Suppressor macrophage treated with lipopolysaccharide for 1 hour (primary cell): Measurements from ENCODE around the gene AACS.
A peak's percentile ranks its signal among the peaks of the same experiment; 100 is the strongest.
"Not testable (repeated sequence)": the region's sequence is repeated elsewhere in the genome, so short reads cannot be mapped to it uniquely, and the experiment has no call there.

ENCODE experiments used
- DNase-seq, 3 donors: peaks; one replicate each; pipeline ENCODE4 v3.0.0-alpha.2; 2020 to 2022

The AACS gene

DNA sequence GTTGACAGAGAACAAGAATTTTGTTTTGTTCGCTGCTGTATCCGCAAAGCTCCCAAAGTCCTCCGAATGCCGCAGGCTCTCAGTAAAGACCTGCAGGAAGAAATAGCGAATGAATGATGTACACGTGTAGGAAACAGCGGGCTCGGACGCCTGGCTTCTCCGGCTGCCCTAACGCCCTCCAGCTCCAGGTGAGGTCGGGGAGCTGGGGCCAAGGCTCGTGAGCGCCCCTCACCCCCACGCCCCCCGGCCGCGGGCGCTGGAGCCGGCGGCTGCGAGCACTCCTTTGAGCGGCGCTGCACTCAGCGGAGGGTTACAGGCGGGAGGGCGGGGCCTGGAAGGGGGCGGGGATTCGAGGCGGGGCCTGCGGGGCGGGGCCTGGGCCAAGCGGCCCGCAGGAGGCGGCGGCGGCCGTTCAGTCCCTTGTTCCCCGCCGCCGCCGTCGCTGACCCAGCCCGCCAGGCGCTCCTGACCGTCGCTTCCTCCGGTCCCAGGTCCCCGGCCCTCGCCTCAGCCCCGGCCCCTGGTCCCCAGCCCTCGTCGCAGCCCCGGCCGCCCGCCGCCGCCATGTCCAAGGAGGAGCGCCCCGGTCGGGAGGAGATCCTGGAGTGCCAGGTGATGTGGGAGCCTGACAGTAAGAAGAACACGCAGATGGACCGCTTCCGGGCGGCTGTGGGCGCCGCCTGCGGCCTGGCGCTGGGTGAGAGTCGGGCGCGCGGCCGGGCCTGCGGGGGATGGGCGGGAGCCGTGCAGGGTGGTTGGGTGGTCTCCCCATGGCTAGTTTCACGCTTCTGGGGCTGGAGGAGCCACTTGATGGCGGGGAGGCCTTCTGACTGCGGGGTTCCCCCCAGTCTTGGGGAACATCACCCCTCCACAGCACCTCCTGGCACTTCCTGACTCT, at the start of gene AACS:
TSS of gene AACS (plus strand) at position 415 of the 898 bp plus-strand sequence. CDS start at position 565, 150 bp downstream.
- DNase-seq, result peak; percentile 79 to 95 (median 90)

DNA sequence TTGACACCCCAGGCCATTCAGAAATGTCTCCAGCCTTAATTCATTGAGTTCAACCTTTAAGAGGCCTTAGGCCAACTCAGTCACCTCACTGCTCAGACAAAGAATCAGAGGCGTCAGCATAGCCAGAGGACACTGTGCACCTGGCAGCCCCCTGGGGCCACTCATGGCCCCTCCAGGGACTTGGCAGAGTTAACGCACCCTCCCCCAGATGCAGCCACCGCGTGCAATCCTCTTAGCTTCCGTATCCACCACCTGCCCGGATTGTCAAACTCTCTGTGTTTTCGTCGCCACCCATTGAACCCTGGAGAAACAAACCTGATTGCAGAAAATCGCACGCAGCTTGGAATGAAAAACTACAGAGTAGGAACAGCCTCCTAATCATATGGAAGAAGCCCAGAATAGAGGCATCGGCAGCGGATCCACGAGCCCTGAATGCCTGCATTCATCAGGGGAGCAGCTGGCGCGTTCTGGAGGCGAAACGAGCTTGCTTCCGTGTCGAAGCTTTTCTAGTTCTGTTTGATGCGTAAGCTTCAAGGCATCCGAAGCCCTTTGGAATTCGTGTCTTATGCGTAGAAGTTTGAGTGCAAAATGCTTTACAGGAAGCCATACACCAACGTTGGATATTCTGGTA, 49.4 kb upstream of the AACS start:
- DNase-seq, result no peak

- no peak for DNase-seq
Observed at GRCh38 chr12:125017801-125018200, 47.4 kb upstream of the AACS start.

DNA sequence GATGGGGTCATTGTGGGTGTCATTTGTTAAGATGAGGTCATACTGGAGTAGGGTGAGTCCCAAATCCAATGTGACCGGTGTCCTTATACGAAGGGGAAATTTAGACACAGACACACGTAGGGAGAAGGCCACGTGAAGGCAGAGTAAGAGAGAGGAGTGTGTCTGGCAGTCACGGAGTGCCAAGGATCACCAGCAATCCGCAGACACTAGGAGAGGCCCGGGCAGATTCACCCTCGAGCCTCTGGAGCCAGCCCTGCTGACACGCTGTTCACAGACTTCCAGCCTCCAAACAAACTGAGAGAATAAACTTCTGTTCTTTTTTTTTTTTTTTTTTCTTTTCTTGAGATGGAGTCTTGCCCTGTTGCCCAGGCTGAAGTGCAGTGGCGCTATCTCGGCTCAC, 46.9 kb upstream of the AACS start:
- no peak for DNase-seq

DNA sequence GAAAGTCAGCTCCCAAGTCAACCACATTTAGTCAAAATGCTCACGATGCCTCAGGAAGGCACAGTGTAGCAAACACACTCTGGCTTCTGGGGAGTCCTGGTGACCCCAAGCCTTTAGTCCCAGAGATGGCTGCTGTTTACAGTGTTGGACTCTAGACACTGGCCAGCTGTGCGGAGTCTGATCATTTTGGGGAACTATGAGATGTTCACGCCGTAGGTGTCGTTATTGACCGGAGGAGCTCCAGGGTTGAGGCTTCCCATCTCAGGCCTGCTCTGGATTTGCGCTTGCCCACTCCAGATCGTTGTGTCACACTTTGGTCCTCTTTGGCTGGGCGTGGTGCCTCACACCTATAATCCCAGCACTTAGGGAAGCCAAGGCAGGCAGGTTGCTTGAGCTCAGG, 44.1 kb upstream of the AACS start:
- no peak for DNase-seq

DNA sequence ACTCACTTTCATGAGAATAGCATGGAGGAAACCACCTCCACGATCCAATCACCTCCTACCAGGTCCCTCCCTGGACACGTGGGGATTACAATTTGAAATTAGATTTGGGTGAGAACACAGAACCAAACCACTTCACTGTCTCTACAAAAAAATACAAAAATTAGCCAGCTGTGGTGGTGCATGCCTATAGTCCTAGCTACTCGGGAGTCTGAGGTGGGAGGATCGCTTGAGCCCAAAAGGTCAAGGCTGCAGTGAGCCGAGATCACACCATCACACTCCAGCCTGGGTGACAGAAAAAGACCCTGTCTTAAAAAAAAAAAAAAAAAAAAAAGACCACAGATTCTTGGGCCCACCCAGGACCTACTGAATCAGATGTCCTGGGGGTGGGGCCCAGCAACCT, 43.5 kb upstream of the AACS start:
- DNase-seq, result no peak

DNA sequence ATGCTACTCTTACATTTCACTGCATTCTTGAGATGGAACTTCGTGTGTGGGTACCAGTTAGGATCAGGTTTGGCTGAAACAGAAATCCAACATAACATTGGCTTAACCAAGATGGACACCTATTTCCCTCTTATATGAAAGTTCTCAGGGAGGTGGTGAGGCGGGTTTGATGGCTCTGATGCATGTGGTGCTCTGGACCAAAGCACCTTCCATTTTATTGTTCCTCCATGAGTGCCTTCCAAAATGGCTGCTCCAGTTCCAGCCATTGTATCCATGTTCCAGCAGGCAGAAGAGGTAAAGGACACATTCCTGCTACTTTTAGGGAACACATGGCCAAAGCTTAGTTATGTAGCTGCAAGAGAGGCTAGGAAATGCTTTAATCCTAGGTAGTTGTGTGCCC, 42.2 kb upstream of the AACS start:
- DNase-seq, result no peak

- no peak for DNase-seq
Observed at GRCh38 chr12:125024949-125025563, 40.2 kb upstream of the AACS start.

- no peak for DNase-seq
Observed at GRCh38 chr12:125025606-125026235, 39.5 kb upstream of the AACS start.

- DNase-seq, result no peak
Observed at GRCh38 chr12:125028106-125028505, 37.1 kb upstream of the AACS start.

- no peak for DNase-seq
Observed at GRCh38 chr12:125029761-125030358, 35.4 kb upstream of the AACS start.

DNA sequence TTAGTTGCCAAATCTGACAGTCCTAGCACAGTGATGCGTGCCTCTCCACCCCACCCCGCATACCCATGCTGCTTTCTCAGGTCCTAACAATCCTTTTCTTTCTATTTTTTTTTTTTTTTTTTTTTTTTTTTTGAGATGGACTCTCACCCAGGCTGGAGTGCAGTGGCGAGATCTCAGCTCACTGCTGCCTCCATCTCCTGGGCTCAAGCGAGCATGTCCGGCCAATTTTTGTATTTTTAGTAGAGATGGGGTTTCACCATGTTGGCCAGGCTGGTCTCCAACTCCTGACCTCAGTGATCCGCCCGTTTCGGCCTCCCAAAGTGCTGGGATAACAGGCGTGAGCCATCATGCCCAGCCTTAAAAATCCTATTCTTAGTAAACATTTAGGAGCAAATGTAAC, 33.8 kb upstream of the AACS start:
- DNase-seq, result not testable (repeated sequence)

DNA sequence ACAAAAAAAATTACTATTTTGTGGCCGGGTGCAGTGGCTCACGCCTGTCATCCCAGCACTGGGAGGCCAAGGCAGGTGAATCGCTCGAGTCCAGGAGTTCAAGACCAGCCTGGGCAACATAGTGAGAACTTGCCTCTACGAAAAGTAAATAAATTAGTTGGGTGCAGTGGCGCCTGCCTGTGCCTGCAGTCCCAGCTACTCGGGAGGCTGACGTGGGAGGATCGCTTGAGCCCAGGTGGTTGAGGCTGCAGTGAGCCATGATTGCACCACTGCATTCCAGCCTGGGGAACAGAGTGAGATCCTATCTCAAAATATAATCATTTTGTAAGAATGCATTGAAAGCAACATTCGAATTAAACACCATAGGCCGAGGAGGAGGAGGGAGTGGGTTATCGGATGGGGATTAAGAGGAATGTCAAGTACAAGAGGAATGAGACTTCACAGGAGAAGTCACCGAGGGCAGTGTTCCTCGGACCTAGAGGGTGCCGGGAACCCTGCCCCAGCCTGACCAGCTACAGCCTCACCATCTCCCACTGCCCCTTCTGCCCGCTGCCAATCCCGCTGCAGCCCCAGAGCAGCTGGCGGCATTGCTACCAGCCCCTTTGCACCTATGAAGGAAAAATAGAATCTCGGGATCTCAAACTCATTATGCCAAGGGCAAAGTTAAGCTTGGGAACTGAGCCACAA, 32.6 kb upstream of the AACS start:
- DNase-seq, result no peak

- DNase-seq, result no peak
Observed at GRCh38 chr12:125033288-125033687, 31.9 kb upstream of the AACS start.

DNA sequence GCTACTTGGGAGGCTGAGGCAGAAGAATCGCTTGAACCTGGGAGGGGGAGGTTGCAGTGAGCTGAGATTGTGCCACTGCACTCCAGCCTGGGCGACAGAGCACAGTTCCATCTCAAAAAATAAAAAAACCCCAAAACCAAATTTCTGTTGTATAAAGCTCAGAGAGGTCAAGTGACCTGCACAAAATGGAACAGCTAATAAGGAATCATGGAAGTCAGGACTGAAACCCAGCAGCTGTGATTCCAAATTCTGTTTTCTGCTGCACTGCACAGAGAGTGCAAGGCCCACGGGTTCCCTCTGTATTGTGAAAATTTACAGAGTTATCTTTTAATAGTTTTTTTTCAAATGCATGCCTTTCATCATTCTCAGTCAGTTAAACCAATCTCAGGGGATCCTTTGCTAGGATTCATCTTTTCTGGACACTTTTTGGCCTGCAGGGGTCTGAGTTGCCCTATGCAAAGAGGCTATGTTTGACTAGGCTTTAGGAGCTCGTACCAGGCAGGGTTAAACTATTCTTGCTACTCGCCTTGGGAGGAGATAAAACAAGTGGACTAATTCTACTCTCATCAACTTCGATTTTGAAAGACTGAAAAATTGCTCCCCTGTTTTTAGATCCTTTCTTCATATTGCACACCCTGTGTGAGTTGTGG, 26.1 kb upstream of the AACS start:
- no peak for DNase-seq

DNA sequence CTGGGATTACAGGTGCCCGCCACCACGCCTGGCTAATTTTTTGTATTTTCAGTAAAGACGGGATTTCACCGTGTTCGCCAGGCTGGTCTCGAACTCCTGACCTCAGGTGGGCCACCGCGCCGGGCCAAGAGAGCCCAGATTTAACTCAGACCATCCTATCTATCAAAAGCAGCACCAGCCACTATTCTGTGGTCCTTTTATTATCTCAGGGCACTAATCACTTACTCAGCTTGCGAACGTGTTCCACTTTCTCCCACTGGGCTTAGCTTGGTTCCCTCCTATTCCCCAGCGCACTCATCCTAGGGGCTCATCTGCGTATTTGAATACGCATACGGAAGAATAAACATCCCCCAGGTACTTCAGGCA, 16.2 kb upstream of the AACS start:
- DNase-seq, result no peak

GRCh38 chr12:125050446-125050845, 14.8 kb upstream of the AACS start:
- DNase-seq, result no peak

DNA sequence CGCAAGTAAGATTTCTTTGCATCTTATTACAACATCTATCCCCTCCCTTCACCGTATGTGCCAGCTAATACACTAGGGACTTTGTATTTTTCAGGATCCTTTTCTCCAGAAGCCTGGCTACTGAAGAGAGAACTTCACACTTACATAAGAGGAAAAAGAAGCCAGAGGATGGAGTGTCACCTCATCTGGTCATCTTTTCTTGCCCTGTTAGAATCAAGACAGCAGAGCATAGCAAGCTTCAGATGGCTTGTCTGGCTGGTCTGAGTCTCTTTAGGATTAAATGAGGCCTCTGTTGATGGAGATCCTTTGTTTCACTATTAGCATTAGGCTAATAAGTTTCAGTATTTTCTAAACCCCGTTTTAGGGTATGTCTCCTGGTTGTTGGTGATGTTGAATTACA, 14.4 kb upstream of the AACS start:
- DNase-seq, result no peak

DNA sequence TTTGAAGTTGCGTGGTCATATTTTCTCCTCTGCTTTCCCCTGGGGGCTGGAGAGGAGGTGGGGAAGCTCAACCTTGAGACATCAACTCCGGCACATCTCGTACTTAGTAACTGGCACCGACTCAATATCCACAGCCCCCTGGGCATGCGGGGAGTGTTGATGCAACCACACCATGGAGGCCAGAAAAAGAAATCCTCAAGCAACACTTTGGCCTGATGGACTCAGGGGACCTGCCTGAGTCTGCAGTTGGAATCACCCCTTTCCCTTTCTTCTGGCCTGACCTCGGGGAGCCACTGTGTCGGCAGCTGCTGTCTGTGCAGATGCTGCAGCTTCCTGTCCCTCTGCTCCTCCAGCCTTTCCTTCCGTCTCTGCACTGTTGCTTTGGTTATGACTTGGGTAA, 11.4 kb upstream of the AACS start:
- no peak for DNase-seq

- DNase-seq, result no peak
Observed at GRCh38 chr12:125055591-125055990, 9.6 kb upstream of the AACS start.

DNA sequence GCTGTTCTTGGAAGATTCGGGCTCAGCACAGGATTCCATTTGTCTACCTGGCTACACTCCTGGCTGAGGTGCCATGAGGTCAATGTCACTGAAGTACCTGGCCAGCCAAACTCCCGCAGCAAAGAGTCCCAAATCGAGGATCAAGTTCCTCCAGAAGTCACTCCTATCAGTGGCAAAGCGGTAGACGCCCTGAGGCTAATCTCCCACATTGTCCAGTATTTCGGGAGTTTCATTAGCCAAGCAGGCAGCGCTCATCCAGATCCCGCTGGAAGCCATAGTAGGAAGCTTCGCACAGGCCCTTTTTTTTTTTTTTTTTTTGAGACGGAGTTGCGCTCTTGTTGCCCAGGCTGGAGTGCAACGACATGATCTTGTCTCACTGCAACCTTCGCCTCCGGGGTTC, 8.9 kb upstream of the AACS start:
- no peak for DNase-seq

DNA sequence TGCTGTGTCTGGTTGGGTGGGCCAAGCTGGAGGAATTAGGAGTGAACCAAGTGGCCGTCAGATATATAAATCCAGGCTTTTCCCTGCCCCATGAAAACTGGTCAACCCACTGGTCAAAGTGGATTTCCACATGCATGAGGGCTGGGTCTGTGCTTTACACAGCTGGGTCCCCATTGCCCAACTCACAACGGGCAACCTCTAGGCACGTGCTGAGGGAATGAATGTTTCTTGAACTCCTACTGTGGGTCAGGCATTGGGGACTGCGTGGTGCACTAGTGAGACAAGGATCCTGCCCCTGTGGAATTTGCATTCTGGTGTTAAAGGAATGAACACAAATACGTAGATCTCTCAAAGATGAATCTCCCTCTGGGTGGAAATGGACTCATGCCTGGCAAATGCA, 7.5 kb upstream of the AACS start:
- no peak for DNase-seq
